GM21717 (cell line): ENCODE results near the gene MGAT3.

Experiments used
- ATAC-seq: cut with Tn5 transposase; IDR thresholded peaks from one replicate; pipeline ENCODE4 v1.9.1; 2021; ENCODE audit warnings: mild to moderate bottlenecking, moderate library complexity; ENCODE audit not compliant: unreplicated experiment

The MGAT3 gene

GRCh38 chr22:39448205-39449054 is 8.4 kb upstream of the MGAT3 start:
- ATAC-seq, result no peak

GRCh38 chr22:39449708-39450107 is 7.1 kb upstream of the MGAT3 start:
- ATAC-seq, result no peak

DNA sequence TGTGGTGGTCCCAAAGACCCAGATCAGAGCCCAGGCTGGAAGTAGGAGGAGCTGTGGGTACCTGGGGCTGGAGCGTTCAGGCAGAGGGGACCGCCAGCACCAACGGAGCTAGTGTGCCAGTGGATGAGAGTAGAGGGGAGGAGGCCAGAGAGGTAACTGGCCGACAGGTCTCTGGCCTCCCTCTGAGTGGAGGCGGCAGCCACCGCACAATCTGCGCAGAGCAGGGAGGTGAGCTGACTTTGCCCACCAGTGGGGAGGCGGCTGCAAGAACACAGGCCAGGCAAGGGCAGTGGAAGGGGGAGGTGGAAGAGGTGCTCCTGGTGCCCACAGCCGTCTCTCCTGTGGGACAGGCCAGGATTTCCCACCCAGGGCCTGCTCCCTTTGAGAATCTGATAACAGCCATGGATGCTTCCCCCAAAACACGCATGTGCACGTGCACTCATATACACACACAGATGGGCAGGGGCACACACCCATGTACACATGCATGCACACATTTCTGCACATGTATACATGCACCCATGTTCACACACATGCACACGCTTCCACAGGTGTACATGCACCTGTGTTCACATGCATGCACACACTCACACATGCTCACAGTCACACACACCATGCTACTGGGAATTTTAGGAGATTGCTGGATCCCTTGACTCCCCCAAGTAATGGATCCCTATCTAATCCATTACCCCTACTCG is 6.4 kb upstream of the MGAT3 start:
- ATAC-seq, result no peak

- ATAC-seq, result no peak
These were observed 4.1 kb upstream of the MGAT3 start for GRCh38 chr22:39452740-39453040.

- ATAC-seq, result no peak
These were observed 2.9 kb upstream of the MGAT3 start for GRCh38 chr22:39453765-39454378.

DNA sequence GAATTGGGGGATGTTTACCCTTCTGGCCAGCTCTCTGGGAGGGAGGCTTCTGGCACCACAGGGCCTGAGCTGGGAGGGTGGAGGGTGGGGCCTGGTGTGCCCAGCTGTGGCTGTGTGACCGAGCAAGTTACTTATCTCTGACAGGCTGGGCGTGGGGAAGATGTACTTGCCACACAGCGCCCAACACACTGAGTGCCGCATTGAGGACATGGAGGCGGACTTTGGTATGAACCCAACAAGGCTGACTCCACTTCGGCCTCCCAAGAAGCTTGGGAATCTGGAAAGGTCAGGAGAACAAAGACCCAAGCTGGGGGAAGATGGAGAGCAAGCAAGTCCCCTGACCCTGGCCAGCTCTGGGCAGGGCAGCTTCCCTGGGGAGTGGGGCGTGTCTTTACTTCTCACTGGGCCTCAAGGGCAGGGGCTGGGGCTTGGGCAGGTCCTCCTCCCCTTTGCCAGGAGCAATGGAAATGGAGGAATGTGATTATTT is 2.4 kb upstream of the MGAT3 start:
- ATAC-seq, result no peak

DNA sequence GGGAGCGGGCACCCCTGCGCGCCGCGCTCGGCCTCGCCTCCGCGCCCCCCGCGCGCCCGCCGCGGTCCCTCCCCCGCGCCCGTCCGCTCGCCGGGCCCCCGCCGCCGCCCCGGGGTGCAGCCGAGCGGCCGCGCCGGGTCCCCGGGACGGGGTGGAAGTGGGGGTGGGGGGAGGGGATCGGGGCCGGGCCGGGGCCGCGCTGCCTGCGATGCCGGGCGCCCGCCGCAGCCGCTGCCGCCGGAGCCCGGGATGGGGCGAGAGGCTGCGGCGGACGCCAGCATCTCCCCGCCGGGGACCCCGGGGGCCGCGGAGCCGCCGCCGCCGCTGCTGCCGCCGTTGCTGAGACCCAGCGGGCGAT is 365 bp downstream of the MGAT3 start:
- no peak for ATAC-seq

- no peak for ATAC-seq
These were observed 988 bp downstream of the MGAT3 start for GRCh38 chr22:39457556-39458443.

DNA sequence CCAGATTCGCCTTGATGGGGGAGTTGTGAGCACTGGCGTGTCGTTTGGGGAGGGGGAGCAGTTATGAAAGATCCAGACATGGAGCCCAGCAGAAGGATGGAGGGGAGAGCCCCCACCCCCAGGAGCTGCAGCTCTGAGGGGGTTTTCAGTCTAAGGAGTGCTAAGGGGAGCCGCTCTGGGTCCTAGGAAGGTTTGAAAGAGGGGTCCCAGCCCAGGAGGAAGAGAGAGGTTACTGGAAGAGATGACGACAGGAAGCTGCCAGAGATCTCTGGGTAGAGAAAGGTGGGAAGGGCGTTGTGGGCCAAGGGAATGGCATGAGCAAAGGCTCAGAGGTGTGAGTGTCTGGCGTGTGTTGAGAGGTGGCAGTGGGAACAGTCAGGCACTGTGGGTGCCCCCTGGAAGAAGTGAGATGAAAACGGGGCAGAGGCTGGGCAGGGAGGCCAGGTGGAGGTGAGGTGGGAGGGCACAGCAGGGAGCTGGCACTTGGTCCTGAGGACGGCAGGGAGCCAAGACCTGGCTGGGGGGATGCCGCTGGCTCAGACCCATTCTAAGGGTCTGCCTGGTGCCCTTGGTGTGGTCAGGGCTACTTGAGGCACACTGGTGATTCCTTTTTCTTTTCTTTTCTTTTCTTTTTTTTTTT is 1.8 kb downstream of the MGAT3 start:
- no peak for ATAC-seq

DNA sequence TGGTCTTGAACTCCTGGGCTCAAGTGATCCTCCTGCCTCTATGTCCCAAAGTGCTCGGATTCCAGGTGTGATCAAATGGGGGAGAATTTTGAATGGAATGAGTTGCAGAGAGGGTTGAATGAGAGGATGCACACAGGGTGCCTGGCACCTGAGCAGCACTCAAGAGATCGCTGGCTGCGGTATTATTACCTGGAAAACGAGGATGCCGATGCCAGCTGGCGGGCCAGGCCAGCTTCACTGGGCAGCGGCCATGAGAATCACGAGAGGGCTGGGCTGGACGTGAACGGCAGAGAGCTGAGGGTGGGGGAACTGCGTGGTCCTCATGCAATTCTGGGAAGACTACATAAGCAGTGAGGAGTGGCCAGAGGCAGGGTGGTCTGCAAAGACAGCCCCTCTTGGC is 2.9 kb downstream of the MGAT3 start:
- ATAC-seq, result no peak

DNA sequence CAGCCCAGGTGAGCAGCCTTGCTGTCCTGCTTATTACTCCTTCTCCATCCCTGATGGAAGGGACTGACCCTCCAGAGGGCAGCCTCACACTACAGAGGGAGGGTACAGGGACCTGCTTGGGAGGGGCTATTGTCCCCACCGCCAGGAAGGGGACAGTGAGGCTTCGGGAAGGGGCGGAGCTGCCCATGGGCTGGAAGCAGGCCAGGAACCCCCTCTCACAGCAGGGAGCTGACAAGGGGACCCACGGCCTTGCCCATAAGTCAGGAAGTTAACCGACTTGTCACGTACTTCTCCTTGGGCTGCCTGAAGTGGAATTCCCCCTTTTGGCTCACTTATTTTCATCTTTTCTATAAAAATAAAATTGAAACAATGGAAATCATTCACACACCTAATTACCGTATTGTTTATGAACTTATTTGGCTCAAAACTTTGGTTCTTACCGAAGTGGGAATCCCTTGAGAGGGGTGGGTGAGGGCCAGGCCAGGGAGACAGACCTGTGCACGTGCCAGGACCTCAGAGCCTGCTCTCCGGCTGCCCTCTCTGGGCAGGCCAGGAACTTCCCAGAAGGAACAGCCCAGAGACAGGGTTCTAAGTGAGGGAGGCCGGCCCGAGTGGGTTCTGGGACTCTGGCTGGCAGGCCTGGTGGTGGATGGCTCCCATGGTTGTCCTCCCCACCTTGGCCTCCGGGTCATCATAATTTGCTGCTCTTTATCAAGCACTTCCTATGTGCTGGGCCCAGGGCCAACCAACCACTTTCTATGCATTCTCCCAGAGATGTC is 5.8 kb downstream of the MGAT3 start:
- no peak for ATAC-seq

DNA sequence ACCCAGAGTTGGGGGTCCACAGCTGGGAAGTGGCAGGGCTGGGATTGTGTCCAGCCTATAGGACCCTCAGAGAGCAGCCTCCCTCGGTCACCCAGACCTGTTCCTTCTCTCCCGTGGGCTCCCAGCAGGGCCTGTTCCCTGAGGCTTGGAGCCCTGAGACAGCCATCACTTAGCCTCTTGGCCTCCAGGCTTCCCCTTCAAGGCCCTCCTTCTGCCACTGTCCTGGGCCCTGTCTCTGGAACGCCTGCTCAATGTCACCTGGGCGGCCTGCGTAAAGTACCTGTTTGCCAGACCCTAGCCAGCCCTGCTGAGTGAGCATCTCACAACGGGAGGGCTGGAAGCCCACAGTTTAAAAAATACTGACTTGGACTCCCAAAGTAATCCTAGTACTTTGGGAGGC is 6.5 kb downstream of the MGAT3 start:
- ATAC-seq, result no peak

DNA sequence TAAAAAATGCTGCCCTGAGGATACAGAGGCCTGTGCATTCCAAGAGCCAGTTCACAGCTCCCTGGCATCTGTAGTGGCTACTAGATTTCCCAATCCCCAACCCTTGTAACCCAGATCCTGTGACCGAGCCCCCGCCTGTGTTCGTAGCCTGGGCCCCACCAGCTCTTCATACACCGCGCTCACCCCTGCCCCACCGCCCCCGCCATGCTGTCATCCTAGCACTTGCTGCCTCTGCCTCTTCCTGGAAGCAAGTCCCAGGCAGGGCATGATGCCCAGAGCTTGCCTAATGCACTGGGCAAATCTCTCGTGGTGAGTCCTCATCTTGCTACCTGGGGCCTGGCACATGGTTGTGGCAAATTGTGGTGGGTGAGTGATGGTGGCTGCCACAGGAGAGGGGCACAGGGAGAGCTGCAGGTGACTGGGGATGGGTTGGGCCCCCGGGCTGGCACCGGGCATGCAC is 7.1 kb downstream of the MGAT3 start:
- ATAC-seq, result no peak

- no peak for ATAC-seq
These were observed 9.6 kb downstream of the MGAT3 start for GRCh38 chr22:39466228-39467006.

DNA sequence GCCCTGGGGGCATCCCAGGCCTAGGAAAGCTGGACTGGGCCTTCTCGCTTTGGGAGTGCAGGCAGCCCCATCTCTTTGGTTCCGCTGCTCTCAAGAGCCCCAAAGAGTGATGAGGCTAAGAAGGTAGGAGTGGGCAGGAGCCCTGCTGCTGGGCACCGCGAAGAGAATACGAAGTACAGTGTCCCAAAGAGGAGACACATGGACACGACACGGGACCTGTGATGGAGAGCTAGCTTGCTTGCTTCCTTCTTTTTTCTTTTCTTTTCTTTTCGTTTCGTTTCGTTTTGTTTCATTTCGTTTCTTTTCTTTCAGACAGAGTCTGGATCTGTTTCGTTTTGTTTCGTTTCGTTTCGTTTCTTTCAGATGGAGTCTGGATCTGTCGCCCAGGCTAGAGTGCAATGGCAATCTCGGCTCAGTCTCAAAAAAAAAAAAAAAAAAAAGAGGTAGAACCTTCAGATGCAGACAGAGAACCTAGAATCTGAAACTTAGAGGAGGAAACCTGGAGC is 10.6 kb downstream of the MGAT3 start:
- ATAC-seq, result no peak

DNA sequence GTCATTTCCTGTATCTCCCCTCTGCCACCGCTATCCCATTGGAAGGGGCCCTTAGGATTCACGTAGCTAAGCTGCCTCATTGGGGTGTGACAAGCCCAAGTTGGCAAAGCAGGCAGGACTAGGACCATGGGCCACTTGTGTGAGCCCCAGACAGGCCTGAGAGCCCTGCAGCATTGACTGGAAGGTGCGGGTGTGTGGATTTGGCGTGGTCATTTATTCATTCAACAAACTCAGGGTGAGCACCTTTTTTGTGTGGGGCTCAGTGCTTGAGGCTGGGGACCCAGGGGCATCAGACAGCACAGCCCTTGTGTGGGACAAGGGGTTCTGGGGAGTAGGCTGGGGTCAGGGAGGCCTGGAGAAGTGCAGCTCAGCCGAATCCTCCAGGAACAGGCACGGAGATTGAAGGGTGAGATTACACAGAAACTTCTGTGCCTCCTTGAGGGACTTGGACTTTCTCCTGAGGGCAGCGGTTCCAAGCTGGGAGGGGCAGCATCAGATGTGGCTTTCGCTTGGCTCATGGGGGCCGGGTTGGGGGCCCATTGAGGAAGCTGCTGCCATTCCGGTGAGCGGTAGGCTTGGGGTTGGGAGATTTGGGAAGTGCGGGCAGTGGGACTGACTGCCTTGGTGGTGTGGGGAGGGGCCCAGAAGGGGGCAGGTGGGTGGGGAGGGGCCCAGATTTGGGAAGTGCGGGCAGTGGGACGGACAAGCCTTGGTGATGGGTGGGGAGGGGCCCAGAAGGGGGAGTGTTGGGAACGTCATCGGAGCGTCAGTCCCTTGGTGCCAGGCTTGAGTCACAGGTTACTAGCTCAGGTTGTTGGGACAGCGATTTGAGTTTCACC is 11.9 kb downstream of the MGAT3 start:
- no peak for ATAC-seq

GRCh38 chr22:39469326-39469680 is 12.5 kb downstream of the MGAT3 start:
- ATAC-seq, result no peak
